B cell (primary cell): Measurements from ENCODE around the gene MED25.

Experiments
- EZH2 ChIP-seq: IDR thresholded peaks from 2 replicates; pipeline ENCODE4 v1.6.1; 2012; ENCODE audit warnings: borderline replicate concordance, low read depth, mild to moderate bottlenecking, moderate library complexity, low read length; ENCODE audit not compliant: insufficient read depth, poor library complexity, severe bottlenecking
- TF ChIP-seq, protein P1 (sequence below): fragments of 200-600 bp; IDR thresholded peaks from one replicate; pipeline ENCODE4 v1.8.0; 2022; ENCODE audit warnings: antibody characterized with exemption, mild to moderate bottlenecking

DNA sequence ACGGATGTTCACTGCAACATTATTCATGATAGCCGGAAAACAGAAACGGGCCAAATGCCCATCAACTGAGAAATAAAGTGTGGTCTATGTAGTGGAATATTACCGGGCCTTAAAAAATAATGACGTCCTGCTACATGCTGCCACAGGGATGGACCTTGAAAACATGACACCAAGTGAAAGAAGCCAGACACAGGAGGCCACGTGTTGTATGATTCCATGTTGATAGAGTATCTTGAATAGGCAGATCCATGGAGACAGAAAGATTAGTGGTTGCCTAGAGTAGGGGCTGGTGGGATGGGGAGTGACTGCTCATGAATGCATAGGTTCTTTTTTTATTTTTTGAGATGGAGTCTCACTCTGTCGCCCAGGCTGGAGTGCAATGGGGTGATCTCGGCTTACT, 47.6 kb upstream of the MED25 start:
- TF ChIP-seq EZH2: no peak
- TF ChIP-seq, protein P1, sequence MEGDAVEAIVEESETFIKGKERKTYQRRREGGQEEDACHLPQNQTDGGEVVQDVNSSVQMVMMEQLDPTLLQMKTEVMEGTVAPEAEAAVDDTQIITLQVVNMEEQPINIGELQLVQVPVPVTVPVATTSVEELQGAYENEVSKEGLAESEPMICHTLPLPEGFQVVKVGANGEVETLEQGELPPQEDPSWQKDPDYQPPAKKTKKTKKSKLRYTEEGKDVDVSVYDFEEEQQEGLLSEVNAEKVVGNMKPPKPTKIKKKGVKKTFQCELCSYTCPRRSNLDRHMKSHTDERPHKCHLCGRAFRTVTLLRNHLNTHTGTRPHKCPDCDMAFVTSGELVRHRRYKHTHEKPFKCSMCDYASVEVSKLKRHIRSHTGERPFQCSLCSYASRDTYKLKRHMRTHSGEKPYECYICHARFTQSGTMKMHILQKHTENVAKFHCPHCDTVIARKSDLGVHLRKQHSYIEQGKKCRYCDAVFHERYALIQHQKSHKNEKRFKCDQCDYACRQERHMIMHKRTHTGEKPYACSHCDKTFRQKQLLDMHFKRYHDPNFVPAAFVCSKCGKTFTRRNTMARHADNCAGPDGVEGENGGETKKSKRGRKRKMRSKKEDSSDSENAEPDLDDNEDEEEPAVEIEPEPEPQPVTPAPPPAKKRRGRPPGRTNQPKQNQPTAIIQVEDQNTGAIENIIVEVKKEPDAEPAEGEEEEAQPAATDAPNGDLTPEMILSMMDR: no peak
